GM23338 (cell line): Measurements from ENCODE around the gene VWCE. TPM values are rescaled to one million over a fixed set of nuclear protein-coding genes. Genes with fewer than 3 reads are reported as not detected.

Source experiments
- ATAC-seq: fragments of 200-7000 bp; cut with Tn5 transposase; 3 replicates; pipeline ENCODE4 v1.9.1; 2020
- DNase-seq: peaks from one replicate; pipeline ENCODE4 v3.0.0-alpha.2; 2015; ENCODE audit warnings: low spot score
- H2AFZ ChIP-seq: fragments of 200-600 bp; sonication (generic); 2 replicates; pipeline ENCODE4 v1.8.0; 2016; ENCODE audit warnings: antibody characterized with exemption, mild to moderate bottlenecking, moderate library complexity
- H3F3A ChIP-seq: fragments of 200-600 bp; sonication (generic); replicated peaks from 2 replicates; pipeline ENCODE4 v1.8.0; 2017; ENCODE audit warnings: antibody characterized with exemption, mixed run types, low read depth
- H3K27ac ChIP-seq: fragments of 200-600 bp; sonication (generic); 2 replicates; pipeline ENCODE4 v1.6.1; 2016; ENCODE audit warnings: low read depth
- H3K27me3 ChIP-seq: fragments of 200-600 bp; sonication (generic); 2 replicates; pipeline ENCODE4 v1.8.0; 2016; ENCODE audit warnings: mild to moderate bottlenecking, mixed run types, moderate library complexity; ENCODE audit not compliant: insufficient read depth
- H3K36me3 ChIP-seq: fragments of 200-600 bp; sonication (generic); 2 replicates; pipeline ENCODE4 v1.8.0; 2016; ENCODE audit warnings: mild to moderate bottlenecking; ENCODE audit not compliant: insufficient read depth
- H3K4me1 ChIP-seq: fragments of 200-600 bp; sonication (generic); 2 replicates; pipeline ENCODE4 v1.8.0; 2016; ENCODE audit warnings: mild to moderate bottlenecking, moderate library complexity; ENCODE audit not compliant: insufficient read depth
- H3K4me2 ChIP-seq: fragments of 200-600 bp; sonication (generic); 2 replicates; pipeline ENCODE4 v1.7.1; 2017; ENCODE audit warnings: mixed run types
- H3K4me3 ChIP-seq: fragments of 200-600 bp; sonication (generic); 2 replicates; pipeline ENCODE4 v1.6.1; 2016; ENCODE audit warnings: mixed run types
- H3K79me2 ChIP-seq: fragments of 200-600 bp; sonication (generic); replicated peaks from 2 replicates; pipeline ENCODE4 v1.8.0; 2017; ENCODE audit warnings: mild to moderate bottlenecking; ENCODE audit not compliant: insufficient read depth
- H3K9me2 ChIP-seq: fragments of 200-600 bp; sonication (generic); 2 replicates; pipeline ENCODE4 v1.8.0; 2017; ENCODE audit not compliant: insufficient read depth
- H4K20me1 ChIP-seq: fragments of 200-600 bp; sonication (generic); replicated peaks from 2 replicates; pipeline ENCODE4 v1.8.0; 2017; ENCODE audit warnings: mild to moderate bottlenecking; ENCODE audit not compliant: insufficient read depth
- H3K27ac Mint-ChIP-seq: 2 replicates; pipeline ENCODE4 v1.8.0; 2020; ENCODE audit warnings: inconsistent platforms, mild to moderate bottlenecking, moderate library complexity, mixed read lengths
- H3K27me3 Mint-ChIP-seq: 3 replicates; pipeline ENCODE4 v1.8.0; 2022; ENCODE audit warnings: low read depth, mild to moderate bottlenecking, moderate library complexity, mixed read lengths, inconsistent platforms; ENCODE audit not compliant: insufficient read depth, poor library complexity
- H3K36me3 Mint-ChIP-seq: 3 replicates; pipeline ENCODE4 v1.8.0; 2021; ENCODE audit warnings: low read depth, mild to moderate bottlenecking, inconsistent platforms, moderate library complexity, mixed read lengths
- H3K4me1 Mint-ChIP-seq: 3 replicates; pipeline ENCODE4 v1.8.0; 2020; ENCODE audit warnings: mild to moderate bottlenecking, inconsistent platforms, mixed read lengths
- H3K4me3 Mint-ChIP-seq: 3 replicates; pipeline ENCODE4 v1.8.0; 2021; ENCODE audit warnings: moderate library complexity, mild to moderate bottlenecking, inconsistent platforms, mixed read lengths
- H3K9me3 Mint-ChIP-seq: 3 replicates; pipeline ENCODE4 v1.8.0; 2020; ENCODE audit warnings: moderate library complexity, mild to moderate bottlenecking, inconsistent platforms, mixed read lengths
- CREB1 ChIP-seq: fragments of 250-450 bp; sonication (Bioruptor Pico); IDR thresholded peaks from 2 replicates; pipeline ENCODE4 v1.5.0; 2020; ENCODE audit warnings: low read depth, mild to moderate bottlenecking, moderate library complexity
- EZH2 ChIP-seq: fragments of 200-600 bp; sonication (generic); IDR thresholded peaks from one replicate; pipeline ENCODE4 v1.8.0; 2017; ENCODE audit warnings: antibody characterized with exemption, mild to moderate bottlenecking, low read depth; ENCODE audit not compliant: unreplicated experiment
- JUNB ChIP-seq: IDR thresholded peaks from one replicate; pipeline ENCODE4 v1.6.1; 2016; ENCODE audit warnings: antibody characterized with exemption; ENCODE audit not compliant: unreplicated experiment
- POLR2AphosphoS5 ChIP-seq: IDR thresholded peaks from 2 replicates; pipeline ENCODE4 v1.6.1; 2016; ENCODE audit warnings: antibody characterized with exemption, low read depth
- STAT1 ChIP-seq: IDR thresholded peaks from one replicate; pipeline ENCODE4 v1.6.1; 2016; ENCODE audit warnings: antibody characterized with exemption; ENCODE audit not compliant: unreplicated experiment
- ZNF114 ChIP-seq: fragments of 250-450 bp; sonication (Bioruptor Pico); IDR thresholded peaks from 2 replicates; pipeline ENCODE4 v1.5.0; 2020; ENCODE audit warnings: mild to moderate bottlenecking, moderate library complexity
- ZNF331 ChIP-seq: fragments of 250-450 bp; sonication (Bioruptor Pico); IDR thresholded peaks from 2 replicates; pipeline ENCODE4 v1.5.0; 2020; ENCODE audit warnings: low read depth, mild to moderate bottlenecking, moderate library complexity
- polyA plus RNA-seq: library from polyadenylated mRNA; unstranded; fragments of >200 nt; fragmentation: Nextera tagmentation; extraction: Ambion mirVana; gene quantifications from 2 replicates; pipeline ENCODE4 v1.2.1, GENCODE V29; 2016
- total RNA-seq: library from RNA; depleted of rRNA; stranded (reverse); fragments of >200 nt; shearing (Covaris generic); gene quantifications from 2 replicates; pipeline ENCODE4 v1.2.3, GENCODE V29; 2014
- TF ChIP-seq, protein P1 (sequence below): IDR thresholded peaks from one replicate; pipeline ENCODE4 v1.6.1; 2018; ENCODE audit warnings: antibody characterized with exemption; ENCODE audit not compliant: unreplicated experiment
- TF ChIP-seq, protein P2 (sequence below), 2 experiments: fragments of 200-600 bp in 1 of 2; sonication (generic) in 1 of 2; conservative IDR thresholded peaks; 2 replicates each; pipeline versions ENCODE4 v1.5.1 to v1.6.1; 2016 to 2017; ENCODE audit warnings: antibody characterized with exemption in 2 of 2, low read depth in 2 of 2, mild to moderate bottlenecking in 2 of 2, moderate library complexity in 1 of 2

Gene VWCE
- total and polyA plus RNA-seq, 2 experiments from 2014 or later = 9.9 to 16.9 TPM

DNA sequence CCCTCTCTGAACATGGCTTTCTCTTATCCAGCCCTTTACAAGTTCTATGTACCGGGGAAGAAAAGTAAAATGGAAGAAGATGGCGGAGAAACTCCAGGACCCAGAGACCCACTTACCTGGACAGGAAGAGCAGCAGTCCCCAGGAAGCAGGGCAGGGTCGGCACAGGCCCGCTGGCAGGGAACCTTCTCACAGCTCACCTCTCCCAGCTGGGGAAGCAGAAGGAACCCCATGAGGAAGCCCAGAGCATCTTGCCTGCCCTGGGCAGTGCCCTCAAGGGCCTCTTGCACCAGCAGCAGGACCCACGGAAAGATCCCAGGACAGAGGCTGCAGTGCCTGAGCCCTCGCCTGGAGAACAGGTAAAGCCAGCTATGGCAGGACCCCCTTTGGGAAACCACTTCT is 30.7 kb downstream of the VWCE start:
- Histone ChIP-seq H3K36me3 (no peaks in the 10 kb centered on the region), H3K4me2 (no peak overlapping the region), H3K9me2 (no peaks in the 10 kb centered on the region), H3K4me1 (no peaks in the 10 kb centered on the region), H3K27ac (no peak overlapping the region), H3F3A (no peaks in the 10 kb centered on the region), H3K4me3 (no peak overlapping the region), H3K79me2 (no peaks in the 10 kb centered on the region), H2AFZ (no peak overlapping the region), H4K20me1 (0 out of 2 replicates have a peak, but pooled peaks cover 4% of the 10 kb centered on the region), H3K27me3 (no peaks in the 10 kb centered on the region)
- ATAC-seq (no peak), DNase-seq (no peak)
- Mint-ChIP-seq H3K27ac (no peak overlapping the region), H3K27me3 (peaks cover 2% of the 10 kb centered on the region), H3K9me3 (no peaks in the 10 kb centered on the region), H3K4me3 (no peak overlapping the region), H3K36me3 (peaks cover 3% of the 10 kb centered on the region; the same call in 1 of the 3 replicates), H3K4me1 (no peaks in the 10 kb centered on the region)
- TF ChIP-seq POLR2AphosphoS5 (no peak), JUNB (no peak), ZNF114 (CRISPR knock-in tag) (no peak), CREB1 (CRISPR knock-in tag) (no peak), STAT1 (no peak), ZNF331 (no peak)
- TF ChIP-seq, protein P1, sequence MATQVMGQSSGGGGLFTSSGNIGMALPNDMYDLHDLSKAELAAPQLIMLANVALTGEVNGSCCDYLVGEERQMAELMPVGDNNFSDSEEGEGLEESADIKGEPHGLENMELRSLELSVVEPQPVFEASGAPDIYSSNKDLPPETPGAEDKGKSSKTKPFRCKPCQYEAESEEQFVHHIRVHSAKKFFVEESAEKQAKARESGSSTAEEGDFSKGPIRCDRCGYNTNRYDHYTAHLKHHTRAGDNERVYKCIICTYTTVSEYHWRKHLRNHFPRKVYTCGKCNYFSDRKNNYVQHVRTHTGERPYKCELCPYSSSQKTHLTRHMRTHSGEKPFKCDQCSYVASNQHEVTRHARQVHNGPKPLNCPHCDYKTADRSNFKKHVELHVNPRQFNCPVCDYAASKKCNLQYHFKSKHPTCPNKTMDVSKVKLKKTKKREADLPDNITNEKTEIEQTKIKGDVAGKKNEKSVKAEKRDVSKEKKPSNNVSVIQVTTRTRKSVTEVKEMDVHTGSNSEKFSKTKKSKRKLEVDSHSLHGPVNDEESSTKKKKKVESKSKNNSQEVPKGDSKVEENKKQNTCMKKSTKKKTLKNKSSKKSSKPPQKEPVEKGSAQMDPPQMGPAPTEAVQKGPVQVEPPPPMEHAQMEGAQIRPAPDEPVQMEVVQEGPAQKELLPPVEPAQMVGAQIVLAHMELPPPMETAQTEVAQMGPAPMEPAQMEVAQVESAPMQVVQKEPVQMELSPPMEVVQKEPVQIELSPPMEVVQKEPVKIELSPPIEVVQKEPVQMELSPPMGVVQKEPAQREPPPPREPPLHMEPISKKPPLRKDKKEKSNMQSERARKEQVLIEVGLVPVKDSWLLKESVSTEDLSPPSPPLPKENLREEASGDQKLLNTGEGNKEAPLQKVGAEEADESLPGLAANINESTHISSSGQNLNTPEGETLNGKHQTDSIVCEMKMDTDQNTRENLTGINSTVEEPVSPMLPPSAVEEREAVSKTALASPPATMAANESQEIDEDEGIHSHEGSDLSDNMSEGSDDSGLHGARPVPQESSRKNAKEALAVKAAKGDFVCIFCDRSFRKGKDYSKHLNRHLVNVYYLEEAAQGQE = no peak
- TF ChIP-seq, protein P2, sequence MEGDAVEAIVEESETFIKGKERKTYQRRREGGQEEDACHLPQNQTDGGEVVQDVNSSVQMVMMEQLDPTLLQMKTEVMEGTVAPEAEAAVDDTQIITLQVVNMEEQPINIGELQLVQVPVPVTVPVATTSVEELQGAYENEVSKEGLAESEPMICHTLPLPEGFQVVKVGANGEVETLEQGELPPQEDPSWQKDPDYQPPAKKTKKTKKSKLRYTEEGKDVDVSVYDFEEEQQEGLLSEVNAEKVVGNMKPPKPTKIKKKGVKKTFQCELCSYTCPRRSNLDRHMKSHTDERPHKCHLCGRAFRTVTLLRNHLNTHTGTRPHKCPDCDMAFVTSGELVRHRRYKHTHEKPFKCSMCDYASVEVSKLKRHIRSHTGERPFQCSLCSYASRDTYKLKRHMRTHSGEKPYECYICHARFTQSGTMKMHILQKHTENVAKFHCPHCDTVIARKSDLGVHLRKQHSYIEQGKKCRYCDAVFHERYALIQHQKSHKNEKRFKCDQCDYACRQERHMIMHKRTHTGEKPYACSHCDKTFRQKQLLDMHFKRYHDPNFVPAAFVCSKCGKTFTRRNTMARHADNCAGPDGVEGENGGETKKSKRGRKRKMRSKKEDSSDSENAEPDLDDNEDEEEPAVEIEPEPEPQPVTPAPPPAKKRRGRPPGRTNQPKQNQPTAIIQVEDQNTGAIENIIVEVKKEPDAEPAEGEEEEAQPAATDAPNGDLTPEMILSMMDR (conservative IDR thresholded peaks at IDR 0.05; ENCODE audit: low read depth in 2 of 2) = no peak

DNA sequence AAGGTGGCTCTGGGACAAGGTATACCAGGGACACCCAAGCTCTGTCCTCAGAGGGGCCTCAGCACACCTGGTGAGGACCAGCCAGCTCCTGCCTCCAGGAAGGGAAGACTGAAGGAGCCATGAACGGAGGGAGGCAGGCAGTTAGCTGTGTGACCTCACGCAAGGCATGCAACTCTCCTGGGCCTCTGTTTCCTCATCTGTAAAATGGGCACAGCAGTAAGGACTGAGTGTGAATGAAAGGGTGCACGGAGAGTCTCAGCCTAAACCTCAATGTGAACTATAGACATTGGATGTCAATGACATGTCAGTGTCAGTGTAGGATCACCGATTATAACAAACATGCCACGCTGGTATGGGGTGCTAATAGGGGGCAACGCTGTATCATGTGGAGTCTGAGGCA is 35.8 kb downstream of the VWCE start:
- no peak overlapping the region for H3K27ac ChIP-seq
- H3K36me3 Mint-ChIP-seq = peaks cover 7% of the 10 kb centered on the region; the same call in 2 of the 3 replicates
- ATAC-seq (no peak), DNase-seq (no peak)
- peaks cover 2% of the 10 kb centered on the region for H3K27me3 Mint-ChIP-seq
- H3K79me2 ChIP-seq = no peaks in the 10 kb centered on the region
- H3K4me2 ChIP-seq = no peak overlapping the region
- no peaks in the 10 kb centered on the region for H3K4me1 ChIP-seq
- no peaks in the 10 kb centered on the region for H3K27me3 ChIP-seq
- TF ChIP-seq EZH2 = no peak
- H2AFZ ChIP-seq = no peak overlapping the region
- no peaks in the 10 kb centered on the region for H3K36me3 ChIP-seq
- no peak overlapping the region for H3K4me3 ChIP-seq
- no peak overlapping the region for H3K4me3 Mint-ChIP-seq
- H3K4me1 Mint-ChIP-seq = no peaks in the 10 kb centered on the region
- H4K20me1 ChIP-seq = 0 out of 2 replicates have a peak, but pooled peaks cover 4% of the 10 kb centered on the region
- no peaks in the 10 kb centered on the region for H3F3A ChIP-seq
- no peak overlapping the region for H3K27ac Mint-ChIP-seq
- no peaks in the 10 kb centered on the region for H3K9me2 ChIP-seq
- no peaks in the 10 kb centered on the region for H3K9me3 Mint-ChIP-seq
